ENCODE results near the gene LAD1. TPM values are rescaled to one million over a fixed set of nuclear protein-coding genes. Genes with fewer than 3 reads are reported as not detected.

Gene LAD1
- polyA plus RNA-seq, 1 of the 3 experiments (the other 2 are of a cell fraction): not detected

DNA sequence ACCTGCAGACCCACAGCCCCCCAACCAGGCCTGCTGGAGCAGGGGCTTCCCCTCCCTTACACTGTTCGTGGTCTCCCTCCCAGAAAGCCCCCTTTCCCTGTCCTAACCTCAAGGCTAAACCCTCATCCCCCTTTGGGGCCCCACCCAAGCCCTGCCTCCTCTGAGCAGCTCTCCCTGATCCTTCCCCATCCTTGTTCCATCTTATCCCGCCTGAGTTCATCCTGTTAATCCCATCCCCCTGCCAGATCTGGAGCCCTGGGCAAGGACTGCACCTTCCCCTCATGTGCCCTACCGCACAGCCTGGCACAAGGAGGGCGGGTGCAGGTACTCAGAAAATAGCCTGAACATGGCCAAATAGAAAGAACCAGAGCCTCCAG, 14.7 kb downstream of the LAD1 start:
- WGBS (ENCODE audit: low lambda C conversion rate): 44% methylated on average over 3 of the region's 4 CpGs
- no peak for DNase-seq
- H3K79me2 ChIP-seq (ENCODE audit: insufficient read depth): no peaks in the 10 kb centered on the region
- peaks cover 5 to 11% of the 10 kb centered on the region in 2 experiments; a peak in 3 of 4 replicates for H3K4me1 ChIP-seq (ENCODE audit: control insufficient read depth in 1 of 2, insufficient read depth in 2 of 2, low read depth in 1 of 2, low read length in 1 of 2)
- 0 out of 2 replicates have a peak overlapping the region, but pooled peaks have one; percentile 20 for H2AFZ ChIP-seq (ENCODE audit: low read depth)
- TF ChIP-seq, protein P1, sequence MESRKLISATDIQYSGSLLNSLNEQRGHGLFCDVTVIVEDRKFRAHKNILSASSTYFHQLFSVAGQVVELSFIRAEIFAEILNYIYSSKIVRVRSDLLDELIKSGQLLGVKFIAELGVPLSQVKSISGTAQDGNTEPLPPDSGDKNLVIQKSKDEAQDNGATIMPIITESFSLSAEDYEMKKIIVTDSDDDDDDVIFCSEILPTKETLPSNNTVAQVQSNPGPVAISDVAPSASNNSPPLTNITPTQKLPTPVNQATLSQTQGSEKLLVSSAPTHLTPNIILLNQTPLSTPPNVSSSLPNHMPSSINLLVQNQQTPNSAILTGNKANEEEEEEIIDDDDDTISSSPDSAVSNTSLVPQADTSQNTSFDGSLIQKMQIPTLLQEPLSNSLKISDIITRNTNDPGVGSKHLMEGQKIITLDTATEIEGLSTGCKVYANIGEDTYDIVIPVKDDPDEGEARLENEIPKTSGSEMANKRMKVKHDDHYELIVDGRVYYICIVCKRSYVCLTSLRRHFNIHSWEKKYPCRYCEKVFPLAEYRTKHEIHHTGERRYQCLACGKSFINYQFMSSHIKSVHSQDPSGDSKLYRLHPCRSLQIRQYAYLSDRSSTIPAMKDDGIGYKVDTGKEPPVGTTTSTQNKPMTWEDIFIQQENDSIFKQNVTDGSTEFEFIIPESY (IDR thresholded peaks at IDR 0.05; ENCODE audit: borderline replicate concordance, low read depth): no peak
- TF ChIP-seq, protein P2, sequence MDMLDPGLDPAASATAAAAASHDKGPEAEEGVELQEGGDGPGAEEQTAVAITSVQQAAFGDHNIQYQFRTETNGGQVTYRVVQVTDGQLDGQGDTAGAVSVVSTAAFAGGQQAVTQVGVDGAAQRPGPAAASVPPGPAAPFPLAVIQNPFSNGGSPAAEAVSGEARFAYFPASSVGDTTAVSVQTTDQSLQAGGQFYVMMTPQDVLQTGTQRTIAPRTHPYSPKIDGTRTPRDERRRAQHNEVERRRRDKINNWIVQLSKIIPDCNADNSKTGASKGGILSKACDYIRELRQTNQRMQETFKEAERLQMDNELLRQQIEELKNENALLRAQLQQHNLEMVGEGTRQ (IDR thresholded peaks at IDR 0.05; ENCODE audit: borderline replicate concordance, low read depth, low read length): no peak
- TF ChIP-seq MEF2A (IDR thresholded peaks at IDR 0.05; ENCODE audit: borderline replicate concordance, low read depth) (no peak), RCOR1 (IDR thresholded peaks at IDR 0.05; ENCODE audit: low read length) (no peak), FOXM1 (IDR thresholded peaks at IDR 0.05; ENCODE audit: low read depth) (no peak), NRF1 (IDR thresholded peaks at IDR 0.05; ENCODE audit: low read depth, low read length) (no peak), NFIC (IDR thresholded peaks at IDR 0.05; ENCODE audit: borderline replicate concordance) (no peak), GATA2 (CRISPR knock-in tag; IDR thresholded peaks at IDR 0.05) (no peak), RXRA (IDR thresholded peaks at IDR 0.05; ENCODE audit: borderline replicate concordance, low read depth) (no peak), EZH2phosphoT487 (IDR thresholded peaks at IDR 0.05; ENCODE audit: borderline replicate concordance, low read depth) (no peak), YY1 (IDR thresholded peaks at IDR 0.05; ENCODE audit: low read depth) (no peak), TCF12 (IDR thresholded peaks at IDR 0.05) (no peak), EP300 (IDR thresholded peaks at IDR 0.05; ENCODE audit: borderline replicate concordance in 1 of 2, low read depth in 1 of 2, low read length in 1 of 2) (no peak), ELF1 (IDR thresholded peaks at IDR 0.05) (no peak), RAD21 (IDR thresholded peaks at IDR 0.05; ENCODE audit: low read length) (no peak), POLR2AphosphoS5 (IDR thresholded peaks at IDR 0.05; ENCODE audit: low read depth, low read length) (no peak), TAF1 (IDR thresholded peaks at IDR 0.05; ENCODE audit: borderline replicate concordance, low read depth, low read length) (no peak)
- TF ChIP-seq, protein P3, sequence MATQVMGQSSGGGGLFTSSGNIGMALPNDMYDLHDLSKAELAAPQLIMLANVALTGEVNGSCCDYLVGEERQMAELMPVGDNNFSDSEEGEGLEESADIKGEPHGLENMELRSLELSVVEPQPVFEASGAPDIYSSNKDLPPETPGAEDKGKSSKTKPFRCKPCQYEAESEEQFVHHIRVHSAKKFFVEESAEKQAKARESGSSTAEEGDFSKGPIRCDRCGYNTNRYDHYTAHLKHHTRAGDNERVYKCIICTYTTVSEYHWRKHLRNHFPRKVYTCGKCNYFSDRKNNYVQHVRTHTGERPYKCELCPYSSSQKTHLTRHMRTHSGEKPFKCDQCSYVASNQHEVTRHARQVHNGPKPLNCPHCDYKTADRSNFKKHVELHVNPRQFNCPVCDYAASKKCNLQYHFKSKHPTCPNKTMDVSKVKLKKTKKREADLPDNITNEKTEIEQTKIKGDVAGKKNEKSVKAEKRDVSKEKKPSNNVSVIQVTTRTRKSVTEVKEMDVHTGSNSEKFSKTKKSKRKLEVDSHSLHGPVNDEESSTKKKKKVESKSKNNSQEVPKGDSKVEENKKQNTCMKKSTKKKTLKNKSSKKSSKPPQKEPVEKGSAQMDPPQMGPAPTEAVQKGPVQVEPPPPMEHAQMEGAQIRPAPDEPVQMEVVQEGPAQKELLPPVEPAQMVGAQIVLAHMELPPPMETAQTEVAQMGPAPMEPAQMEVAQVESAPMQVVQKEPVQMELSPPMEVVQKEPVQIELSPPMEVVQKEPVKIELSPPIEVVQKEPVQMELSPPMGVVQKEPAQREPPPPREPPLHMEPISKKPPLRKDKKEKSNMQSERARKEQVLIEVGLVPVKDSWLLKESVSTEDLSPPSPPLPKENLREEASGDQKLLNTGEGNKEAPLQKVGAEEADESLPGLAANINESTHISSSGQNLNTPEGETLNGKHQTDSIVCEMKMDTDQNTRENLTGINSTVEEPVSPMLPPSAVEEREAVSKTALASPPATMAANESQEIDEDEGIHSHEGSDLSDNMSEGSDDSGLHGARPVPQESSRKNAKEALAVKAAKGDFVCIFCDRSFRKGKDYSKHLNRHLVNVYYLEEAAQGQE (IDR thresholded peaks at IDR 0.05; ENCODE audit: low read depth, low read length): no peak
- TF ChIP-seq, protein P4, sequence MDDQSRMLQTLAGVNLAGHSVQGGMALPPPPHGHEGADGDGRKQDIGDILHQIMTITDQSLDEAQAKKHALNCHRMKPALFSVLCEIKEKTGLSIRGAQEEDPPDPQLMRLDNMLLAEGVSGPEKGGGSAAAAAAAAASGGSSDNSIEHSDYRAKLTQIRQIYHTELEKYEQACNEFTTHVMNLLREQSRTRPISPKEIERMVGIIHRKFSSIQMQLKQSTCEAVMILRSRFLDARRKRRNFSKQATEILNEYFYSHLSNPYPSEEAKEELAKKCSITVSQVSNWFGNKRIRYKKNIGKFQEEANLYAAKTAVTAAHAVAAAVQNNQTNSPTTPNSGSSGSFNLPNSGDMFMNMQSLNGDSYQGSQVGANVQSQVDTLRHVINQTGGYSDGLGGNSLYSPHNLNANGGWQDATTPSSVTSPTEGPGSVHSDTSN (IDR thresholded peaks at IDR 0.05): no peak
- TF ChIP-seq, protein P5, sequence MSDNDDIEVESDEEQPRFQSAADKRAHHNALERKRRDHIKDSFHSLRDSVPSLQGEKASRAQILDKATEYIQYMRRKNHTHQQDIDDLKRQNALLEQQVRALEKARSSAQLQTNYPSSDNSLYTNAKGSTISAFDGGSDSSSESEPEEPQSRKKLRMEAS (IDR thresholded peaks at IDR 0.05; ENCODE audit: low read depth): no peak
- H3K36me3 ChIP-seq (replicated peaks in 1 of 2; ENCODE audit: control insufficient read depth in 1 of 2, insufficient read depth in 2 of 2, low read length in 1 of 2): no peaks in the 10 kb centered on the region
- ChIA-PET POLR2A (no interaction called here), CTCF (interaction anchor here (1.0 to 7.5 kb wide), 8 partner anchors 9 to 270 kb away, joined by 3 to 105 read pairs (median 12); no protein-coding TSS in a partner anchor)
- no peaks in the 10 kb centered on the region for H3K9me2 ChIP-seq
- no peak overlapping the region; the same call in 1 of the 2 replicates for H3K9ac ChIP-seq
- no peaks in the 10 kb centered on the region for H4K20me1 ChIP-seq (ENCODE audit: insufficient read depth)
- peak overlapping the region in 1 of 2 experiments; percentile 25; a peak in 1 of 4 replicates for H3K27ac ChIP-seq (ENCODE audit: low read depth in 2 of 2, low read length in 1 of 2)
- 0 out of 4 replicates have a peak overlapping the region, but pooled peaks of 1 of the 2 experiments have one; percentile 24 for H3K4me3 ChIP-seq (ENCODE audit: low read depth in 2 of 2, low read length in 1 of 2)
- no peaks in the 10 kb centered on the region for H3F3A ChIP-seq (replicated peaks; ENCODE audit: insufficient read depth)
- peak overlapping the region; percentile 41 for H3K4me2 ChIP-seq
- H3K9me3 ChIP-seq: no peaks in the 10 kb centered on the region
- no peaks in the 10 kb centered on the region for H3K27me3 ChIP-seq (ENCODE audit: insufficient read depth)

Measured in SK-N-SH (cell line).